ENCODE measurements around the gene GPC6.

Gene GPC6

DNA sequence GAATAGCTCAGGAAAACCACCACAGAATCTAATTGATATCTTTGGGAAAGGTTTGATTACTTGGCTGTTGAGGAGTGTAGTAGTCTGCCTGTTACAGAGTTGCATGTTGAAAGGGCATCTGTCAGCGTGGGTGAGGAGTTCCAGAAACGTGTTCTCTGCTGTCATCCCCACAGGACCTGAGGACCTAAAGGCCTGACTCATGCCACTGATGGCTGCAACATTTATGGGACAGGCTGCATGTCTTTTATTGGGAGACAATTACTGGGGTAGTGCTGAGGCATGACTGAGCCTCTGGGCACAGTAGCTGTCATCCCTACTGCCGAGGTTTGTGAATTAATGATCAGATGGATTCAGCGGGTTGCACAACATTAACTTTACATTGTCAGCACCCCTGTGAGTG is 525.9 kb downstream of the GPC6 start:
- no peak for DNase-seq

DNA sequence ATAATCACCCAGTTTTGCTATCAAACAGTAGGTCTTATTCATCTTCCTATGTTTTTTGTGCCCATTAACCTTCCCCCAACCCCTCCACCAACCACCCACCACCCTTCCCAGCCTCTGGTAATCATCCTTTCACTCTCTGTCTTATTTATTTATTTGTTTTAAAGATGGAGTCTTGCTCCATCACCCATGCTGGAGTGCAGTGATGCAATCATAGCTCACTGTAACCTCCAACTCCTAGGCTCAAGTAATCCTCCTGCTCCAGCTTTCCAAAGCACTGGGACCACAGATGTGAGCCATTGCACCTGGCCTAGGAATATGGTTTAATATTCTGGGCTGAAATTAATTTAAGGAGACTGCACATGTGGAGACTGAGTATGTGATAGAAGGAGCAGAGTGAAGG is 527.0 kb downstream of the GPC6 start:
- DNase-seq, result no peak

DNA sequence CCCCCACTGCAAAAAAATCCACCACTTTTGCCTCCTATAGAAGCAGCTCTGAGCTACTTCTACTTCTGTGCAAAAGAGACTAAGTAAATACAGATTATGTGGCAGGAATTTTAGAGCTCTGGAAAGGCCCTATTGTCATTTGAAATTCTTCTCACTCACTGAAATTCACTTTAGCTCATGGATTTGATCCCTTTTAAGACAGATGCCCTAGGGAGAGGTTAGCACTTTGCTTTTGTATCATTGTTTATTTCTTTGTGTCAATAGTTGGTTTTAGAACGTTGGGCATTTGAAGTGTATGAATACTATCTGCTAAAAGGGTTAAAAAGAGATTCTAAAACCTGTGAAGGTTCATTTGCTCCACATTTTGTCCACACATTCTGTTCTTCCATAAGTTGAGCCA is 528.7 kb downstream of the GPC6 start:
- DNase-seq, result no peak

- peak in 1 of 2 experiments; percentile 9 for DNase-seq
These were observed 532.0 kb downstream of the GPC6 start for GRCh38 chr13:93758575-93758974.

DNA sequence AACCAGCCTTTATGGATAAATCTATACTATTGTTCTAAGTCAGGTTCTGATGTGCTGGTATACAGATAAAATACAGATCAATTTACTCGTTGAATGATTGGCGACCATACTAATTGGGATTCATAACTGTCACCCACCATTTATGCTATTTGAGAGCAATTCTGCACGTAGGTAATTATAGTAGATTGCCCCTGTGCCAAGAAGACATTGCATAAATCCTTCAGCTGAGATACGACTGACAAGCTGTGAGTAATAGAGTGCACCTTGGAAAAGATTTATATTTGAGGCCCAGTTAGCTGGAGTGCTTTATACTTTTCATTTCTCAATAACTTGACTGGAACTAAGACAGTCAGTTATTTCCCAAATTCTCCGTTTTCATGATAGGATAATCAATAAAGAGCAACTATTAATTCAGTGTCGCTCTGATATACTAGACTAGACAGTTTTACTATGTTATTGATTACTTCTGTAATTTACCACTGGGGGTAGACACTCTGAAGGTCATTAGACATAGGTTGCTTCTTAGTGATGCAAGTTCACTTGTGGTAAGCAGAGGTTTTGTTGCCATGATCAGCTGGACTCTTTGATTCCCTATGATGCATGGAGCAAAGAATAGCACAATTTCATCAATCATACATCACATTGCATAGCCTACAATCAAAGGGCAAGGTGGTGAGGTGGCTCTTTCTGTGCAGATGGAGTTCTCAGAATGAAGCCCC is 536.3 kb downstream of the GPC6 start:
- DNase-seq, result no peak

GRCh38 chr13:93765062-93765461 is 538.5 kb downstream of the GPC6 start:
- no peak for DNase-seq

GRCh38 chr13:93765811-93766210 is 539.2 kb downstream of the GPC6 start:
- DNase-seq, result no peak

DNA sequence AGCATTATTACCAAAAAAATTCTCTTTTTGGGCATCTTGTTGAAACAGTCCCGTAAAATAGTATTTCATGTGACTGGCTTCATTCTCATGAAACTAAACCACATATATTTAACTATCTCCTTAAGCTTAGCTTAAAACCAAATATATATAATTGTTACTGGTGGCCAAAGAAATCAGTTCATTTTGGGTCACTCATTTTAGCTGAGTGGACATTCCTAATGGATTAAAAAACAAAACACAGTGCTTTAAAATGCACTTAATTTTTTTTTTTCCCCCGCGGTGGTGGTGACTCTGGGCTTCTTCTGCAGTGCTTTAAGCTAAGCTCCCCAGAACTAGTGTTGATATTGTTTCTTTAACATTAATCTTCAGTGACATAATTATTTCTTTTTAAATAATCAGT is 540.1 kb downstream of the GPC6 start:
- no peak for DNase-seq

GRCh38 chr13:93767180-93767916 is 540.7 kb downstream of the GPC6 start:
- DNase-seq, result no peak

GRCh38 chr13:93767917-93768409 is 541.4 kb downstream of the GPC6 start:
- DNase-seq, result no peak

- no peak for DNase-seq
These were observed 542.5 kb downstream of the GPC6 start for GRCh38 chr13:93769101-93769500.

DNA sequence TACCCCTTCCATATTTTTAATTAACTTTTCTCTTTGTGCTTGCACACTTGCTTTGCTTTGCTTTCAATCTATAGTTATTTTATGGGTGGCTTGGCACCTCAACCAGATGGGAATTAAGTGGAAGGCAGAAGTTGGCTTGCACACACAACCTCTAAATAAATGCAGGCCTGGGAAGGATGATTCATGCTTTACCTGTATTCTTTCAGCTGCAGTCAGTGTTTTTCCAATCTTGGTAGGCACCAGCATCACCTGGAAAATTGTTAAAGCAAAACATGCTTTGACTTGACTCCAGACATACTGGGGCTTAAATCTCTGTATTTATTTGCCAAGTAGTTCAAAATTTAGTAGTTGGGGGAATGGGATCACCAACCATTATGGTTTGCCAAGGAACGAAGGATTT is 543.0 kb downstream of the GPC6 start:
- no peak for DNase-seq

DNA sequence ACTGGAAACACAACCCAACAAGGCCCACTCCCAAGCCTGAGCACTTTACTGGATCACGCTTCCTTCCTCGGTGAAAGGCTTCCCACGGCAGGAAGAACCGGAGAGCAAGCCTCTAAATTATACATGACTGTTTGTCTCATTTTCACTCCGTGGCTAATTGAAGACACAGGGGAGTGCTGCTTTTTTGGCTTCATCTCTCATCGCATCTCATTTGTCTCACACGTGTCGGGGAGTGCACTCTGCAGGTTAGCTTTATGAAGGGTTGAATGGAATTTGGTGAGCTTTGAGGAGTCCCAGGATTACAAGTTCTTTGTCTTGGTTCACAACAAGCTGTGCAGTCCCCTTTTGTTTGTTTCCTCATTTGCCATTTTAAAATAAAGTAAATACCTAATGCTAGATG is 544.6 kb downstream of the GPC6 start:
- DNase-seq, result no peak

- DNase-seq, result no peak
These were observed 545.2 kb downstream of the GPC6 start for GRCh38 chr13:93771782-93772181.

GRCh38 chr13:93774506-93774905 is 547.9 kb downstream of the GPC6 start:
- no peak for DNase-seq

GRCh38 chr13:93775027-93775426 is 548.4 kb downstream of the GPC6 start:
- DNase-seq, result no peak

DNA sequence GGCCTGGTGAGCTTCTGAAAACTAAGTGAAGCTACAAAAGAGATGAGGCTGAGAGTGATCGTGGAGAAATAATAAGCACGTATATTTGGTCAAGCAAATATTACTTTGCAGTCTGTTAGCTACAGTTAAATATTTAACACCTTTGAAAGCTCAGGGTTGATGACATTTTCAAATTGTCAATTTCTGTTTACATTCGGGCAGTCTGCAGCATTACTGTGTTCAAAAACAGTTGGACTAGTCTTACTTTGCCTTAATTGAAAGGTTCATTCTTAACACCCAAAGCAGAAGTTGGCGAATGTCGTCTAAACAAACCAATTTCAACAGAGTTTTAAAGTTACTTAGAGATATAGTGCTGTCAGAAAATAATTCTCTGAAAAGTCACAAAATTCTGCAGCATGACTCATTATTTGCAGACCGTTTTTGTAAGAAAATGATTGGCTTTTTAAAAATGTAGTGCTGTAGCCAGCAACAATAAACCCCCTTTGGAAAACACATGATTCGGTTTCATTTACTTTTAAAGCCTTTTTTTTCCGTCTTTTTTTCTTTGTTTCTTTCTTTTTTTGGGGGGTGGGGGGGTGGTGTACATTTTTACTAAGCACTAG is 549.0 kb downstream of the GPC6 start:
- DNase-seq, result no peak

DNA sequence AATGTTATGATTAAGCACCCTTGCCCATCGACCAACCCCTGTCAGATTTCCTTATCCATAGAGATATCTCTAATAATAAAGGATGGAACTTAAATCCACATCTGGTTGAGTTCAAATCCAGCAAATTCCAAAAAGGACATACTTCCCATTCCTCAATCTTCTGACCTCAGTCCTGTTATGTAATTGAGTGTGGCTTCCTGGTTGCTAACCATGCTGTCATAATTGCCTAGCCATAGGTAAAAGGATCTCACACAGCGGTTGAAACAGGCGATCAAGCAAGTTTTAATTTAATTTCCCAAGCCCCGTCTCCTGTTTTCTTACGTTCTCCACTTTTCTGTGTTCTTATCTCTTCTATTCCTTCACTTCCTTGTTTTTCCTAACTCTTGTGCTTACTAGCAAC is 550.3 kb downstream of the GPC6 start:
- no peak for DNase-seq

- DNase-seq, result no peak
These were observed 550.9 kb downstream of the GPC6 start for GRCh38 chr13:93777504-93777903.

DNA sequence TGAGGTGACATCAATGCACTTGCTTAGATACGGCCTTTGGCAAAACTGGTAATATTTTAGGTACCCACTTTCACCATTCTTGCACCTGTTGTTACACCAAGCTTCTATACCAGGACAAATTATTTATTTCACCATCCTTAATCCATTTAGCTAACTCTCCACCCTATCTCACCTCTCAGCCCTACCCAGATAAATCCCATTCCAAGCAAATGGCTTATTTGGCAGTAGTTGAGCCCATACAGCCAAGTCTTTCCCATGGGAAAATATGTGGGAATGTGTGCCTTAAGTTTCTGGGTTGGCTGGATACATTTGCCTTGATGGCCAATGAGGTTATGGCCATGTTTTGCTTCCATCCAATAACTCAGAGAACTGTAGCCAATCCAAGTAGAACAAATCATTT is 551.9 kb downstream of the GPC6 start:
- no peak for DNase-seq

DNA sequence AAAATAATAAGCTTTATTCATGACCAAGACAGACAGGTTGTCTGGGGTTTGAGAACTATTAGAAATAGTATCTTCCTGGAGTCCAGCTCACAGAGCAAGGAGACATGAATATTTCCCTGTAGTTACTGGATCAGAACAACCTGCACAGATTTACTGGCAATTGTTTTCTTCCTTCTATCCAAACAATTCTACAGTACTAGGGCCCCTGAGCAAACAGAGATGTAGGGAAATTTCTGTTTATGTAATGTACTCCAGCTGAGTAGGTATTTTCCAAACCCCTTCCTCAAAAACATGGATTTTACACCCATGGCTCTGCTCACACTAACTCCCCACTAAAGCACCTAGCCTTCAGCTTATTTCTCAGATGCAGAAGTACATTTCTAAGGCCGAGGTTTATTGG is 557.6 kb downstream of the GPC6 start:
- DNase-seq, result no peak

DNA sequence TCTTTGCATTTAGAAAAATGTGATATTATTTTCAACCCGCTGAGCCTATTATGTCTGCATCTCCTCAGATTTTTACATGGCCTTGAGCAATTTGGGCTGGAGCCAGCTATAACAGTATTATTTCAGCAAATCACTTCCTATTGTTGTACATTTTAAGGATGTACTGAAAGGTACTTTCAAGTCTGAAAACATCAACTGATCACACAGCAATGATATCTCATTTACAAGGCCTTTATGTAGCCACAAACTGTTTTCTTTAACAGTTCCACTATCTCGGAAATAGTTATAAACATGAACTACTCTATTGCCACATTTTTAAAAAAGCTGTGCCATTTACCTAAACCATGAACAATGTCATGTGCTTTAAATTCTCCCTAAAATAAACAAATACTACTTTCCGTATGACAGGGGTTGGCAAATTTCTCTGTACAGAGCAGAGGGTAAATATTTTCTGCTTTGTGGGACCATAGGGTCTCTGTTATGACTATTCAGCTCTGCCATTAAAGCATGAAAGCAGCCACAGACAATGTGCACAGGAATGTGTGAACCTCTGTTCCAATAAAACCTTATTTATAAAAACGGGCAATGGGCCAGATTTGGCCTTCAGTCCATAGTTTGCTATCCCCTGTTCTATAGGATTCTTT is 560.4 kb downstream of the GPC6 start:
- DNase-seq, result no peak

GRCh38 chr13:93788456-93788855 is 561.8 kb downstream of the GPC6 start:
- DNase-seq, result no peak

GRCh38 chr13:93789058-93789457 is 562.5 kb downstream of the GPC6 start:
- no peak for DNase-seq
